Thyroid gland (tissue), 4 donors: ENCODE results near the gene CR1. TPM values are rescaled to one million over a fixed set of nuclear protein-coding genes. Genes with fewer than 3 reads are reported as not detected.
"Not testable (repeated sequence)": the region's sequence is repeated elsewhere in the genome, so short reads cannot be mapped to it uniquely, and the experiment has no call there.

Experiments used
- DNase-seq, 2 donors: peaks; one replicate each; pipeline ENCODE4 v3.0.0-alpha.2; 2019
- H3K27ac ChIP-seq, 3 donors: fragments of 200-600 bp; sonication (generic); 1 replicate in 2 of 3; 2 replicates in 1 of 3; pipeline ENCODE4 v1.5.1; 2016 to 2019; ENCODE audit warnings: mild to moderate bottlenecking in 1 of 3, moderate library complexity in 1 of 3
- H3K27me3 ChIP-seq: fragments of 200-600 bp; sonication (generic); one replicate; pipeline ENCODE4 v1.5.1; 2019
- H3K36me3 ChIP-seq, 2 donors: fragments of 200-600 bp; sonication (generic); one replicate each; pipeline ENCODE4 v1.5.1; 2016 to 2019
- H3K4me1 ChIP-seq, 2 donors: fragments of 200-600 bp; sonication (generic); one replicate each; pipeline ENCODE4 v1.5.1; 2017 to 2019
- H3K4me3 ChIP-seq, 3 donors: fragments of 200-600 bp; sonication (generic); replicated peaks in 1 of 3; 1 replicate in 2 of 3; 2 replicates in 1 of 3; pipeline ENCODE4 v1.5.1; 2016; ENCODE audit warnings: mild to moderate bottlenecking in 1 of 3
- H3K9me3 ChIP-seq: fragments of 200-600 bp; sonication (generic); one replicate; pipeline ENCODE4 v1.5.1; 2017
- CTCF ChIP-seq, 6 experiments: fragments of 200-600 bp in 3 of 6; fragments of 450-650 bp in 3 of 6; sonication (generic) in 3 of 6; IDR thresholded peaks; one replicate each; pipeline ENCODE4 v1.5.1; 2016 to 2019; ENCODE audit warnings: antibody characterized with exemption in 6 of 6, mild to moderate bottlenecking in 2 of 6, inconsistent platforms in 1 of 6, moderate library complexity in 1 of 6
- POLR2A ChIP-seq, 2 donors: fragments of 450-650 bp; IDR thresholded peaks; one replicate each; pipeline ENCODE4 v1.6.1; 2017; ENCODE audit warnings: antibody characterized with exemption in 2 of 2, mild to moderate bottlenecking in 2 of 2, moderate library complexity in 1 of 2
- WGBS, 2 donors: methylation state at CpG; one replicate each; pipeline ENCODE4 v1.1.5; 2017; 5-methylcytosine and 5-hydroxymethylcytosine counted together
- intact Hi-C: fragments of 100-400 bp; cut with DNase I; formaldehyde crosslinking; loops from one replicate; pipeline ENCODE4 v1.15.1; 2023
- total RNA-seq, 4 donors: library from RNA; depleted of rRNA; stranded (reverse); fragments of >200 nt; gene quantifications; one replicate each; pipeline ENCODE4 v1.2.3, GENCODE V29; 2016

CR1 gene
- total RNA-seq, 4 donors from 2014 or later = 0.49 to 5.8 (median 1.2) TPM

GRCh38 chr1:207516729-207517128 is 20.8 kb downstream of the CR1 start:
- no peak for DNase-seq

GRCh38 chr1:207518608-207519236 is 22.8 kb downstream of the CR1 start:
- no peaks in the 10 kb centered on the region for H3K36me3 ChIP-seq
- no peaks in the 10 kb centered on the region for H3K4me1 ChIP-seq
- no peak overlapping the region for H3K4me3 ChIP-seq
- no peaks in the 10 kb centered on the region for H3K27me3 ChIP-seq
- H3K27ac ChIP-seq = no peak overlapping the region
- H3K9me3 ChIP-seq = no peaks in the 10 kb centered on the region
- TF ChIP-seq POLR2A (IDR thresholded peaks at IDR 0.05) (no peak), CTCF (IDR thresholded peaks at IDR 0.05) (no peak)
- intact Hi-C loops = no loop called here
- WGBS, 2 donors = 73 to 75% methylated on average over 4 of the region's 4 CpGs
- DNase-seq = no peak

More at GRCh38 chr1:207516729-207517128, 20.8 kb downstream of the CR1 start:
- H3K36me3 ChIP-seq = no peaks in the 10 kb centered on the region
- no peaks in the 10 kb centered on the region for H3K4me1 ChIP-seq
- intact Hi-C loops = no loop called here
- no peaks in the 10 kb centered on the region for H3K9me3 ChIP-seq
- H3K27me3 ChIP-seq = no peaks in the 10 kb centered on the region
- no peak for TF ChIP-seq POLR2A (IDR thresholded peaks at IDR 0.05)
- no peak for TF ChIP-seq CTCF (IDR thresholded peaks at IDR 0.05)
- H3K27ac ChIP-seq = no peak overlapping the region
- H3K4me3 ChIP-seq = no peak overlapping the region

GRCh38 chr1:207519505-207520399 is 23.8 kb downstream of the CR1 start:
- H3K9me3 ChIP-seq = no peaks in the 10 kb centered on the region
- no peak overlapping the region for H3K27ac ChIP-seq
- H3K4me1 ChIP-seq = no peaks in the 10 kb centered on the region
- no peaks in the 10 kb centered on the region for H3K36me3 ChIP-seq
- intact Hi-C loops = no loop called here
- no peak for DNase-seq
- H3K27me3 ChIP-seq = no peaks in the 10 kb centered on the region
- 82 to 84% methylated on average over 23 of the region's 23 CpGs for whole genome bisulfite sequencing, 2 donors
- TF ChIP-seq CTCF (IDR thresholded peaks at IDR 0.05) = no peak
- no peak for TF ChIP-seq POLR2A (IDR thresholded peaks at IDR 0.05)
- no peak overlapping the region for H3K4me3 ChIP-seq

GRCh38 chr1:207520400-207521345 is 24.7 kb downstream of the CR1 start:
- H3K9me3 ChIP-seq, H3K4me1 ChIP-seq, intact Hi-C loops, DNase-seq, H3K36me3 ChIP-seq, H3K4me3 ChIP-seq, H3K27ac ChIP-seq, H3K27me3 ChIP-seq: not testable (repeated sequence)
- 88 to 92% methylated on average over 10 of the region's 10 CpGs for WGBS, 2 donors

GRCh38 chr1:207525239-207525638 is 29.3 kb downstream of the CR1 start:
- intact Hi-C loops, H3K4me3 ChIP-seq, H3K27ac ChIP-seq, H3K9me3 ChIP-seq, H3K4me1 ChIP-seq, DNase-seq, H3K36me3 ChIP-seq, H3K27me3 ChIP-seq: not testable (repeated sequence)
- 100% methylated on average over 2 of the region's 3 CpGs; no CpG with 5 or more reads in 1 of the 2 donors for WGBS, 2 donors

- no CpG with 5 or more reads among the region's 1 CpG for WGBS, 2 donors
- intact Hi-C loops, DNase-seq: not testable (repeated sequence)
Observed at GRCh38 chr1:207528401-207528800, 32.4 kb downstream of the CR1 start.

GRCh38 chr1:207536263-207536662 is 40.3 kb downstream of the CR1 start:
- H3K27ac ChIP-seq, H3K27me3 ChIP-seq, H3K4me3 ChIP-seq, H3K9me3 ChIP-seq, intact Hi-C loops, DNase-seq, H3K4me1 ChIP-seq, H3K36me3 ChIP-seq: not testable (repeated sequence)
- WGBS, 2 donors = no CpG with 5 or more reads among the region's 5 CpGs

More at GRCh38 chr1:207528401-207528800, 32.4 kb downstream of the CR1 start:
- not testable (repeated sequence) for H3K27me3 ChIP-seq, H3K4me3 ChIP-seq, H3K4me1 ChIP-seq, H3K9me3 ChIP-seq, H3K36me3 ChIP-seq, H3K27ac ChIP-seq

GRCh38 chr1:207546677-207547357 is 50.9 kb downstream of the CR1 start:
- intact Hi-C loops, H3K27ac ChIP-seq, H3K4me1 ChIP-seq, H3K9me3 ChIP-seq, DNase-seq, H3K36me3 ChIP-seq, H3K27me3 ChIP-seq, H3K4me3 ChIP-seq: not testable (repeated sequence)
- no CpG with 5 or more reads among the region's 5 CpGs for WGBS, 2 donors
